DOHH2 (cell line): ENCODE data around the gene MRPL4.

Experiments
- H3F3A ChIP-seq: fragments of 200-600 bp; sonication (generic), shearing (Covaris generic); 2 replicates; pipeline ENCODE4 v1.6.0; 2016; ENCODE audit warnings: antibody characterized with exemption, mild to moderate bottlenecking; ENCODE audit not compliant: control insufficient read depth, insufficient read depth
- H3K27ac ChIP-seq: fragments of 200-600 bp; sonication (generic); 2 replicates; pipeline ENCODE4 v1.5.1; 2014; ENCODE audit warnings: low read depth, mild to moderate bottlenecking, low read length, moderate library complexity
- H3K27me3 ChIP-seq: fragments of 200-600 bp; sonication (generic); 2 replicates; pipeline ENCODE4 v1.6.1; 2014; ENCODE audit warnings: mild to moderate bottlenecking, low read length, mixed read lengths; ENCODE audit not compliant: control insufficient read depth
- H3K36me3 ChIP-seq: fragments of 200-600 bp; sonication (generic); 2 replicates; pipeline ENCODE4 v1.6.1; 2014; ENCODE audit warnings: mild to moderate bottlenecking, low read length, moderate library complexity, mixed read lengths; ENCODE audit not compliant: control insufficient read depth
- H3K4me1 ChIP-seq: fragments of 200-600 bp; sonication (generic); 2 replicates; pipeline ENCODE4 v1.6.1; 2014; ENCODE audit warnings: mild to moderate bottlenecking, low read length, mixed read lengths; ENCODE audit not compliant: control insufficient read depth
- H3K4me2 ChIP-seq: fragments of 200-600 bp; sonication (generic); 2 replicates; pipeline ENCODE4 v1.6.0; 2014; ENCODE audit warnings: mild to moderate bottlenecking, low read length, moderate library complexity
- H3K4me3 ChIP-seq: fragments of 200-600 bp; sonication (generic); 2 replicates; pipeline ENCODE4 v1.5.1; 2014; ENCODE audit warnings: mild to moderate bottlenecking, low read length, mixed read lengths
- H3K79me2 ChIP-seq: fragments of 200-600 bp; sonication (generic); 2 replicates; pipeline ENCODE4 v1.6.1; 2014; ENCODE audit warnings: mild to moderate bottlenecking, low read length, mixed read lengths; ENCODE audit not compliant: control insufficient read depth
- H3K9me2 ChIP-seq: fragments of 200-600 bp; sonication (generic); replicated peaks from 2 replicates; pipeline ENCODE4 v1.6.1; 2014; ENCODE audit warnings: mild to moderate bottlenecking, low read length, mixed read lengths; ENCODE audit not compliant: control insufficient read depth
- H3K9me3 ChIP-seq: fragments of 200-600 bp; sonication (generic); 2 replicates; pipeline ENCODE4 v1.6.1; 2014; ENCODE audit warnings: antibody characterized with exemption, low read length, mixed read lengths; ENCODE audit not compliant: control insufficient read depth, insufficient read depth
- H4K20me1 ChIP-seq: fragments of 200-600 bp; sonication (generic); 2 replicates; pipeline ENCODE4 v1.6.0; 2014; ENCODE audit warnings: low read depth, mild to moderate bottlenecking, antibody characterized with exemption, low read length, moderate library complexity; ENCODE audit not compliant: control insufficient read depth, insufficient read depth
- EZH2phosphoT487 ChIP-seq: fragments of 200-600 bp; sonication (generic); IDR thresholded peaks from 2 replicates; pipeline ENCODE4 v1.6.1; 2017; ENCODE audit warnings: borderline replicate concordance, mild to moderate bottlenecking, antibody characterized with exemption, low read length, moderate library complexity, mixed read lengths
- TF ChIP-seq, protein P1 (sequence below): fragments of 200-600 bp; sonication (generic); IDR thresholded peaks from one replicate; pipeline ENCODE4 v1.5.1; 2014; ENCODE audit warnings: antibody characterized with exemption, mild to moderate bottlenecking, low read depth, low read length; ENCODE audit not compliant: poor library complexity, severe bottlenecking

The MRPL4 gene

DNA sequence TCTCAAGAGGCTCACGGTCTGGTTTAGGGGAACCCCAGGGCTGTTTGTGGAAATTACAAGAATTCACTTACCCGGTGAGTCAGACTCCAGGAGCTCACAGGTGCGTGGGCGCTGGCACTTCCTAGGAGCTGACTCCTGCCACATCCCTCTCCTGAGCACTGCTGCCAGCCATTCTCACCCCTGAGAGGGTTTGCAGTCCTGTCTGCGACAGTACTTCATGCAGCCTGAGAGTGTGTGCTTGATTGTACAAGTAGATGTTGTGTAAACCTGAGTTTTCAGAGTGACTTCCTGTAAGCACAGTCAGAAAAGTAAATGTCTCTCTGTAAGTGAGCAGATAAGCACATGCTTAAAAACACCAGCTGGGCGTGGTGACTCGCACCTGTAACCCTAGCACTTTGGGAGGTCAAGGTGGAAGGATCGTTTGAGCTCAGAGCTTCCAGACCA, 8.1 kb downstream of the MRPL4 start:
- Histone ChIP-seq H3K4me3 (no peak overlapping the region), H3K9me2 (no peaks in the 10 kb centered on the region), H3K27ac (no peak overlapping the region), H4K20me1 (no peaks in the 10 kb centered on the region), H3K4me1 (peaks cover 12% of the 10 kb centered on the region), H3K9me3 (no peaks in the 10 kb centered on the region), H3F3A (peaks cover 8% of the 10 kb centered on the region; the same call in 1 of the 2 replicates), H3K4me2 (no peak overlapping the region), H3K79me2 (peaks cover 2% of the 10 kb centered on the region), H3K27me3 (no peaks in the 10 kb centered on the region), H3K36me3 (peaks cover 46% of the 10 kb centered on the region)
- TF ChIP-seq, protein P1, sequence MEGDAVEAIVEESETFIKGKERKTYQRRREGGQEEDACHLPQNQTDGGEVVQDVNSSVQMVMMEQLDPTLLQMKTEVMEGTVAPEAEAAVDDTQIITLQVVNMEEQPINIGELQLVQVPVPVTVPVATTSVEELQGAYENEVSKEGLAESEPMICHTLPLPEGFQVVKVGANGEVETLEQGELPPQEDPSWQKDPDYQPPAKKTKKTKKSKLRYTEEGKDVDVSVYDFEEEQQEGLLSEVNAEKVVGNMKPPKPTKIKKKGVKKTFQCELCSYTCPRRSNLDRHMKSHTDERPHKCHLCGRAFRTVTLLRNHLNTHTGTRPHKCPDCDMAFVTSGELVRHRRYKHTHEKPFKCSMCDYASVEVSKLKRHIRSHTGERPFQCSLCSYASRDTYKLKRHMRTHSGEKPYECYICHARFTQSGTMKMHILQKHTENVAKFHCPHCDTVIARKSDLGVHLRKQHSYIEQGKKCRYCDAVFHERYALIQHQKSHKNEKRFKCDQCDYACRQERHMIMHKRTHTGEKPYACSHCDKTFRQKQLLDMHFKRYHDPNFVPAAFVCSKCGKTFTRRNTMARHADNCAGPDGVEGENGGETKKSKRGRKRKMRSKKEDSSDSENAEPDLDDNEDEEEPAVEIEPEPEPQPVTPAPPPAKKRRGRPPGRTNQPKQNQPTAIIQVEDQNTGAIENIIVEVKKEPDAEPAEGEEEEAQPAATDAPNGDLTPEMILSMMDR: no peak

DNA sequence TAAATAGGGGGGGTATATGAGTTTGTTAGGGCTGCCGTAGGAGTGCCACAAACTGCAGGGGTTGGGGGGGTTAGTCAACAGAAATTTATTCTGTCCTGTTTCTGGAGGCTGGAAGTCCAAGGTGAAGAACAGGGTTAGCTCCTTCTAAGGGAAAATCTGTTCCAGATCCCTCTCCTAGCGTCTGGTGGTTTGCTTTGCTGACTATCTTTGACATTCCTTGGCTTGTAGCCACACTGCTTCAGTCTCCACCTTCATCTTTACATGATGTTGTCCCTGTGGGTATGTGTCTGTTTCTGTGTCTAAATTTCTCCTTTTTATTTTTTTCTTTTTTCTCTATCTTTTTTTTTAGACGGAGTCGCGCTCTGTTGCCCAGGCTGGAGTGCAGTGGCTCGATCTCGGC, 10.8 kb downstream of the MRPL4 start:
- Histone ChIP-seq H3K36me3 (peaks cover 24% of the 10 kb centered on the region), H3F3A (peaks cover 3% of the 10 kb centered on the region; the same call in 1 of the 2 replicates), H3K27me3 (no peaks in the 10 kb centered on the region), H3K9me2 (no peaks in the 10 kb centered on the region), H3K4me3 (no peak overlapping the region), H3K9me3 (no peaks in the 10 kb centered on the region), H3K4me2 (no peak overlapping the region), H3K4me1 (peaks cover 15% of the 10 kb centered on the region), H3K79me2 (no peaks in the 10 kb centered on the region), H4K20me1 (no peaks in the 10 kb centered on the region), H3K27ac (no peak overlapping the region)
- TF ChIP-seq EZH2phosphoT487: no peak
- TF ChIP-seq, protein P1: no peak

DNA sequence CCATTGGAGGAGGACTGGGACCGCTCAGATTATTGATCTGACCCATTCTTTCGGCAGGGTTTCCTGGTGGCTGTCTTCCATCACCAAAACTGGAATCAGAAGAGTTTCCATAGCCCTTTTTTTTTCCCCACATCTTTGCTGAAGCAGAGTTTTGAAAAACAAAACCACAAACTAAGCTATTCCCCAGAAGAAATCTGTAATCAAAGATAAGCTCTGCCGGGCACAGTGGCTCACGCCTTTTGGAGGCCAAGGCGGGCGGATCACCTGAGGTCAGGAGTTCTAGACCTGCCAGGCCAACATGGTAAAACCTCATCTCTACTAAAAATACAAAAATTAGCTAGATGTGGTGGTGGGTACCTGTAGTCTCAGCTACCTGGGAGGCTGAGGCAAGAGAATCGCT, 14.7 kb downstream of the MRPL4 start:
- peaks cover 5% of the 10 kb centered on the region for H3K36me3 ChIP-seq
- peaks cover 28% of the 10 kb centered on the region for H3K4me1 ChIP-seq
- peaks cover 11% of the 10 kb centered on the region for H3K79me2 ChIP-seq
- TF ChIP-seq EZH2phosphoT487: no peak
- TF ChIP-seq, protein P1: no peak
- H3K9me2 ChIP-seq: no peaks in the 10 kb centered on the region
- H3K9me3 ChIP-seq: no peaks in the 10 kb centered on the region
- H3F3A ChIP-seq: 0 out of 2 replicates have a peak, but pooled peaks cover 6% of the 10 kb centered on the region
- no peak overlapping the region for H3K4me2 ChIP-seq
- no peaks in the 10 kb centered on the region for H4K20me1 ChIP-seq
- H3K27ac ChIP-seq: no peak overlapping the region
- H3K4me3 ChIP-seq: no peak overlapping the region
- H3K27me3 ChIP-seq: no peaks in the 10 kb centered on the region

DNA sequence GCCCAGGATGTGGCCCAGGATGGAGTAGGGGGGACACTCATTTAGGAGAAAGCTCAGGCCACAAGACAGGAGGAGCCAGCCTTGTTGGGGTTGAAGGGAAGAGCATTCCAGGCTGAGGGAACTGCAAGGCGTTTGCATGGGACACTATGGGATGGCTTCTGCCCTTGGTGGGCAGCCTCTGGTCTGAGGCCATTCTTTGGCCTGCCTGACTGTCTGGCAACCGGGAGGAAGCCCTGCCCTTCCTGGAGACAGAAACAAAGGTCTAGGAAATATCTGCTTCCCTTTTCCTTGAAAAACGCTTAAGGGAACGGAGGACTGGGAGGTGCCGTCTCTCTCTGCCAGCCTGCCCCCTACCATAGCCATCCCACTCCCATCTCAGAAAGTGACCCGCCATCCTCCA, 16.1 kb downstream of the MRPL4 start:
- H3K79me2 ChIP-seq: peaks cover 25% of the 10 kb centered on the region
- H3K4me1 ChIP-seq: peaks cover 42% of the 10 kb centered on the region
- H3K36me3 ChIP-seq: peaks cover 17% of the 10 kb centered on the region
- no peaks in the 10 kb centered on the region for H3K27me3 ChIP-seq
- H3F3A ChIP-seq: peaks cover 10% of the 10 kb centered on the region
- H3K9me2 ChIP-seq: no peaks in the 10 kb centered on the region
- TF ChIP-seq EZH2phosphoT487: no peak
- TF ChIP-seq, protein P1: no peak
- no peak overlapping the region for H3K27ac ChIP-seq
- no peak overlapping the region for H3K4me3 ChIP-seq
- no peaks in the 10 kb centered on the region for H3K9me3 ChIP-seq
- H3K4me2 ChIP-seq: no peak overlapping the region
- H4K20me1 ChIP-seq: peaks cover 8% of the 10 kb centered on the region; the same call in 1 of the 2 replicates
